Erythroblast (primary cell): ENCODE results near the gene TBCK.
A peak's percentile ranks its signal among the peaks of the same experiment; 100 is the strongest.
"Not testable (repeated sequence)": the region's sequence is repeated elsewhere in the genome, so short reads cannot be mapped to it uniquely, and the experiment has no call there.

Experiments used
- DNase-seq, 2 experiments: peaks; one replicate each; lab custom pipeline; 2025; lab: John Stamatoyannopoulos, UW
- GATA1 ChIP-seq: IDR thresholded peaks from 2 replicates; pipeline ENCODE4 v1.6.1; 2011; ENCODE audit warnings: low read depth, mild to moderate bottlenecking, control low read depth, low read length, moderate library complexity
- POLR2A ChIP-seq: IDR thresholded peaks from 2 replicates; pipeline ENCODE4 v1.6.1; 2011; ENCODE audit warnings: mild to moderate bottlenecking, low read length

The TBCK gene

GRCh38 chr4:106256190-106256589 is 59.8 kb downstream of the TBCK start:
- TF ChIP-seq GATA1 (no peak), POLR2A (no peak)
- no peak for DNase-seq

GRCh38 chr4:106255195-106255594 is 60.8 kb downstream of the TBCK start:
- no peak for TF ChIP-seq GATA1
- TF ChIP-seq POLR2A: no peak

GRCh38 chr4:106253364-106254129 is 62.5 kb downstream of the TBCK start:
- no peak for TF ChIP-seq GATA1
- no peak for TF ChIP-seq POLR2A
- no peak for DNase-seq

More at GRCh38 chr4:106255195-106255594, 60.8 kb downstream of the TBCK start:
- no peak for DNase-seq

GRCh38 chr4:106247600-106247999 is 68.4 kb downstream of the TBCK start:
- TF ChIP-seq GATA1 (no peak), POLR2A (no peak)
- DNase-seq: no peak

GRCh38 chr4:106246441-106246840 is 69.6 kb downstream of the TBCK start:
- DNase-seq: no peak
- no peak for TF ChIP-seq POLR2A

GRCh38 chr4:106245176-106245575 is 70.8 kb downstream of the TBCK start:
- no peak for DNase-seq
- no peak for TF ChIP-seq GATA1
- no peak for TF ChIP-seq POLR2A

GRCh38 chr4:106240699-106241098 is 75.3 kb downstream of the TBCK start:
- no peak for DNase-seq
- TF ChIP-seq GATA1 (no peak), POLR2A (no peak)

GRCh38 chr4:106238820-106239420 is 77.1 kb downstream of the TBCK start:
- DNase-seq: peak; percentile 45 to 56
- TF ChIP-seq GATA1 (no peak), POLR2A (no peak)

- DNase-seq: no peak
- TF ChIP-seq GATA1 (no peak), POLR2A (no peak)
Measured at GRCh38 chr4:106231931-106232330, 84.1 kb downstream of the TBCK start.

GRCh38 chr4:106222548-106222947 is 93.5 kb downstream of the TBCK start:
- no peak for TF ChIP-seq POLR2A
- TF ChIP-seq GATA1: no peak
- DNase-seq: no peak

- DNase-seq: not testable (repeated sequence)
Measured at GRCh38 chr4:106213291-106213690, 102.7 kb downstream of the TBCK start.

GRCh38 chr4:106210021-106210420 is 106.0 kb downstream of the TBCK start:
- no peak for DNase-seq
- TF ChIP-seq POLR2A (no peak), GATA1 (no peak)

- DNase-seq: no peak
- TF ChIP-seq GATA1 (no peak), POLR2A (no peak)
Measured at GRCh38 chr4:106208481-106209460, 107.2 kb downstream of the TBCK start.

GRCh38 chr4:106201373-106201772 is 114.6 kb downstream of the TBCK start:
- TF ChIP-seq GATA1 (no peak), POLR2A (no peak)
- peak in 1 of 2 experiments; percentile 1 for DNase-seq

GRCh38 chr4:106195435-106195950 is 120.5 kb downstream of the TBCK start:
- DNase-seq: no peak
- no peak for TF ChIP-seq POLR2A
- no peak for TF ChIP-seq GATA1
